Peyer's patch (tissue), 4 donors: Measurements from ENCODE around the gene FOXL2NB.

Experiments used
- CTCF ChIP-seq, 6 experiments: fragments of 450-650 bp in 4 of 6; fragments of 200-600 bp in 2 of 6; sonication (generic) in 1 of 6; IDR thresholded peaks; one replicate each; pipeline ENCODE4 v1.5.1; 2017 to 2019; ENCODE audit warnings: antibody characterized with exemption in 6 of 6, mild to moderate bottlenecking in 3 of 6, moderate library complexity in 1 of 6
- POLR2A ChIP-seq, 2 donors: fragments of 450-650 bp; IDR thresholded peaks; one replicate each; pipeline ENCODE4 v1.5.1; 2017; ENCODE audit warnings: antibody characterized with exemption in 2 of 2, mild to moderate bottlenecking in 2 of 2, moderate library complexity in 2 of 2

GRCh38 chr3:138948371-138949001 lies 1.5 kb downstream of the FOXL2NB start:
- TF ChIP-seq POLR2A (IDR thresholded peaks at IDR 0.05) (no peak), CTCF (IDR thresholded peaks at IDR 0.05) (no peak)
